NCI-H2081 treated with DMSO at 0.1 percent for 48 hours (cell line): ENCODE results near the gene ABHD12.

ENCODE experiments used
- DNase-seq: peaks from one replicate; lab custom pipeline; 2025; lab: John Stamatoyannopoulos, UW

Gene ABHD12

DNA sequence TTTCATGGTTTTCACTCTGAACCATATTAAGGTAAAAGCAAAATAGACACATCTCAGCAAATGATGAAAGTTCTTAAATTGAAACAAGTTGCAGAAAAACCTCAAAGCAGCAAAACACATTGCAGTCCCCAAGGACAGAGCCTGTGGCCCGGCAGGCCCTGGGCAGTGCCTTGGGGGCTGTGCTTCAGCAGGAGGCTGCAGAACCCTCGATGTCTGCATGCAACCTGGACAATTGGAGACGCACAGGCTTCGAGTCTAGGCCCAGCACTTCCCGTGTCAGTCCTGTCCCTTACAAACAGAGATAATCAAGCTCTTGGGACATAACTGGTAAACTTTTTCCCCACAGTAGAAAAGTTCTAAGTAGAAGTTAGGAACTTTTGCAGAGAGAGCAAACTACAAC lies 133.5 kb downstream of the ABHD12 start:
- no peak for DNase-seq

GRCh38 chr20:25256226-25256859 lies 134.3 kb downstream of the ABHD12 start:
- no peak for DNase-seq

GRCh38 chr20:25254986-25255680 lies 135.5 kb downstream of the ABHD12 start:
- no peak for DNase-seq

- no peak for DNase-seq
Measured at GRCh38 chr20:25254571-25254970, 136.1 kb downstream of the ABHD12 start.

DNA sequence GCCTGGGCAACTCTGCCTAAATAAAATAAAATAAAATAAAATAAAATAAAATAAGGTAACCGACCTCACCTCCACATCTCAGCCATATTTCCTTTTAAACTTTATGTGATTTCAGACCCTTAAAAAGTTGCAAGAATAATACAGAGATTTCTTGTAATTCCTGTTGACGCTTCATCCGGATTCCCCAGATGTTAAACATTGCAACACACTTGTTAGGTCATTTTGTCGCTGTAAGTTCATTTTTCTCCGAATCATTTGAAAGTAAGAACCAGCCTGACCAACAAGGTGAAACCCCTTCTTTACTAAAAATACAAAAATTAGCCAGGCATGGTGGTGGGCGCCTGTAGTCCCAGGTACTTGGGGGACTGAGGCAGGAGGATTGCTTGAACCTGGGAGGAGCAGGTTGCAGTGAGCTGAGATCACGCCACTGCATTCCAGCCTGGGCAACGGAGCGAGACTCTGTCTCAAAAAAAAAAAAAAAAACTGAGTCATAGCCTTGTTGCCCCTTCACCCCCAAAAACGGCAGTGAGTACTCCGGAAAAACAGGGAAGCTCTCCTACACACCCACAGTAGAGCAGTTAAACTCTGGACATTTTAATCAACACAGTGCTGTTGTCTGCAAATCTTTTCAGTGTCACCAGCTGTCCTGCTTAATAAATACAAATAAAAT lies 136.9 kb downstream of the ABHD12 start:
- no peak for DNase-seq

- peak; percentile 5 for DNase-seq
Measured at GRCh38 chr20:25252686-25253421, 137.8 kb downstream of the ABHD12 start.

DNA sequence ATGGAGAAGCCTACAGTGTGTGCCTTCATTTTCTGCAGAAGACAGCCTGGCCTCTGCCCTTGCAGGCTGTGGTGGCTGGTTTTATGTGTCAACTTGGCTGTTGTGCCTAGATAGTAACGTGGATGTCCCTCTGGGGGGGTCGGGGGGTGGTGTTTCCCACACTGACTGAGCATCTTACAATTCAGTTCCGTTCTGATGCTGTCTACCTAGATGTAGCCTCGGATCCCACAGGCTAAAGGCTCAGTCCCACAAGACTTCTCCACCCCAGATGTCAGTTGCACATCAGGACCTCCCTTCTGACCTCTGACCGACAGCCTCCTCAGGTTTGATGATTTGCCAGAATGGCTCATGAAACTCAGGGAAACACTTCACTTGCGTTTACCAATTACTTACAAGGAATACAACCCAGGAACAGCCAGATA lies 138.4 kb downstream of the ABHD12 start:
- DNase-seq, result no peak

GRCh38 chr20:25251558-25251957 lies 139.1 kb downstream of the ABHD12 start:
- DNase-seq, result no peak

GRCh38 chr20:25251019-25251418 lies 139.6 kb downstream of the ABHD12 start:
- no peak for DNase-seq

- DNase-seq, result no peak
Measured at GRCh38 chr20:25250508-25250907, 140.1 kb downstream of the ABHD12 start.
